Vagina (tissue), 2 donors: ENCODE results near the gene TTLL11. TPM values are rescaled to one million over a fixed set of nuclear protein-coding genes. Genes with fewer than 3 reads are reported as not detected.
A peak's percentile ranks its signal among the peaks of the same experiment; 100 is the strongest.

ENCODE experiments used
- DNase-seq, 2 donors: peaks; one replicate each; pipeline ENCODE4 v3.0.0-alpha.2; 2017; ENCODE audit errors: extremely low spot score in 2 of 2
- H3K27ac ChIP-seq: fragments of 200-600 bp; sonication (generic); one replicate; pipeline ENCODE4 v1.5.1; 2019
- H3K27me3 ChIP-seq: fragments of 200-600 bp; sonication (generic); one replicate; pipeline ENCODE4 v1.5.1; 2019
- H3K36me3 ChIP-seq, 2 donors: fragments of 200-600 bp; sonication (generic); one replicate each; pipeline ENCODE4 v1.5.1; 2017 to 2019
- H3K4me1 ChIP-seq: fragments of 200-600 bp; sonication (generic); one replicate; pipeline ENCODE4 v1.5.1; 2019
- H3K4me3 ChIP-seq, 2 donors: fragments of 200-600 bp; sonication (generic); 1 replicate in 1 of 2; 2 replicates in 1 of 2; pipeline ENCODE4 v1.5.1; 2016 to 2019
- H3K9me3 ChIP-seq: fragments of 200-600 bp; sonication (generic); one replicate; pipeline ENCODE4 v1.5.1; 2019
- CTCF ChIP-seq, 3 experiments: fragments of 450-650 bp in 2 of 3; fragments of 200-600 bp in 1 of 3; sonication (generic) in 1 of 3; IDR thresholded peaks; one replicate each; pipeline ENCODE4 v1.5.1; 2017 to 2019; ENCODE audit warnings: antibody characterized with exemption in 3 of 3, mild to moderate bottlenecking in 2 of 3, moderate library complexity in 2 of 3
- POLR2A ChIP-seq, 2 donors: fragments of 450-650 bp; IDR thresholded peaks; one replicate each; pipeline ENCODE4 v1.6.1; 2017; ENCODE audit warnings: antibody characterized with exemption in 2 of 2, mild to moderate bottlenecking in 2 of 2, moderate library complexity in 2 of 2
- POLR2AphosphoS5 ChIP-seq, 2 donors: sonication (generic); formaldehyde crosslinking; IDR thresholded peaks; one replicate each; pipeline ENCODE4 v1.9.0; 2017; ENCODE audit warnings: antibody characterized with exemption in 2 of 2, mild to moderate bottlenecking in 2 of 2, low read depth in 1 of 2; ENCODE audit not compliant: insufficient read depth in 1 of 2
- intact Hi-C: fragments of 100-400 bp; cut with DNase I; formaldehyde crosslinking; loops from one replicate; pipeline ENCODE4 v1.15.1; 2023
- total RNA-seq: library from RNA; depleted of rRNA; stranded (reverse); fragments of >200 nt; gene quantifications from one replicate; pipeline ENCODE4 v1.2.3, GENCODE V29; 2016

Gene TTLL11
- total RNA-seq, 1 donor from 2014 or later = 11.0 TPM

GRCh38 chr9:121909111-121909510 lies 184.0 kb downstream of the TTLL11 start:
- Histone ChIP-seq H3K27ac (no peak overlapping the region), H3K4me3 (no peak overlapping the region), H3K27me3 (no peaks in the 10 kb centered on the region), H3K4me1 (no peaks in the 10 kb centered on the region), H3K9me3 (no peaks in the 10 kb centered on the region), H3K36me3 (no peaks in the 10 kb centered on the region)
- TF ChIP-seq POLR2AphosphoS5 (IDR thresholded peaks at IDR 0.05; ENCODE audit: insufficient read depth in 1 of 2, low read depth in 1 of 2) (no peak), POLR2A (IDR thresholded peaks at IDR 0.05) (no peak), CTCF (IDR thresholded peaks at IDR 0.05) (no peak)
- DNase-seq = no peak
- intact Hi-C loops = no loop called here

- no peaks in the 10 kb centered on the region for H3K9me3 ChIP-seq
- intact Hi-C loops = no loop called here
Observed at GRCh38 chr9:121906074-121906870, 186.8 kb downstream of the TTLL11 start.

GRCh38 chr9:121902461-121903135 lies 190.5 kb downstream of the TTLL11 start:
- Histone ChIP-seq H3K4me3 (no peak overlapping the region), H3K9me3 (no peaks in the 10 kb centered on the region), H3K36me3 (no peaks in the 10 kb centered on the region), H3K4me1 (no peaks in the 10 kb centered on the region), H3K27me3 (no peaks in the 10 kb centered on the region), H3K27ac (peak overlapping the region; percentile 70)
- TF ChIP-seq POLR2A (IDR thresholded peaks at IDR 0.05) (no peak), POLR2AphosphoS5 (IDR thresholded peaks at IDR 0.05; ENCODE audit: insufficient read depth in 1 of 2, low read depth in 1 of 2) (peak in 1 of 2 donors; percentile 20)
- intact Hi-C loops = no loop called here
- DNase-seq = no peak

More at GRCh38 chr9:121906074-121906870, 186.8 kb downstream of the TTLL11 start:
- Histone ChIP-seq H3K27me3 (no peaks in the 10 kb centered on the region), H3K4me1 (no peaks in the 10 kb centered on the region), H3K36me3 (no peaks in the 10 kb centered on the region), H3K4me3 (no peak overlapping the region), H3K27ac (no peak overlapping the region)
- TF ChIP-seq POLR2AphosphoS5 (IDR thresholded peaks at IDR 0.05; ENCODE audit: insufficient read depth in 1 of 2, low read depth in 1 of 2) = peak in 1 of 2 donors; percentile 16
- no peak for TF ChIP-seq CTCF (IDR thresholded peaks at IDR 0.05)
- no peak for DNase-seq

- Histone ChIP-seq H3K36me3 (no peaks in the 10 kb centered on the region), H3K9me3 (no peaks in the 10 kb centered on the region), H3K27me3 (no peaks in the 10 kb centered on the region), H3K4me1 (no peaks in the 10 kb centered on the region), H3K4me3 (no peak overlapping the region), H3K27ac (peak overlapping the region; percentile 70)
- no peak for DNase-seq
- no peak for TF ChIP-seq POLR2AphosphoS5 (IDR thresholded peaks at IDR 0.05; ENCODE audit: insufficient read depth in 1 of 2, low read depth in 1 of 2)
- TF ChIP-seq CTCF (IDR thresholded peaks at IDR 0.05) = no peak
- TF ChIP-seq POLR2A (IDR thresholded peaks at IDR 0.05) = no peak
- intact Hi-C loops = no loop called here
Observed at GRCh38 chr9:121901616-121902015, 191.5 kb downstream of the TTLL11 start.

GRCh38 chr9:121900163-121900562 lies 192.9 kb downstream of the TTLL11 start:
- no peaks in the 10 kb centered on the region for H3K27me3 ChIP-seq
- intact Hi-C loops = no loop called here
- no peak overlapping the region for H3K27ac ChIP-seq
- H3K36me3 ChIP-seq = no peaks in the 10 kb centered on the region
- no peak overlapping the region for H3K4me3 ChIP-seq
- H3K4me1 ChIP-seq = no peaks in the 10 kb centered on the region
- TF ChIP-seq POLR2AphosphoS5 (IDR thresholded peaks at IDR 0.05; ENCODE audit: insufficient read depth in 1 of 2, low read depth in 1 of 2) (no peak), POLR2A (IDR thresholded peaks at IDR 0.05) (no peak), CTCF (IDR thresholded peaks at IDR 0.05) (no peak)
- H3K9me3 ChIP-seq = no peaks in the 10 kb centered on the region
- DNase-seq = no peak
